Measurements from ENCODE around the gene BBX.
"Not testable (repeated sequence)": the region's sequence is repeated elsewhere in the genome, so short reads cannot be mapped to it uniquely, and the experiment has no call there.

Gene BBX

DNA sequence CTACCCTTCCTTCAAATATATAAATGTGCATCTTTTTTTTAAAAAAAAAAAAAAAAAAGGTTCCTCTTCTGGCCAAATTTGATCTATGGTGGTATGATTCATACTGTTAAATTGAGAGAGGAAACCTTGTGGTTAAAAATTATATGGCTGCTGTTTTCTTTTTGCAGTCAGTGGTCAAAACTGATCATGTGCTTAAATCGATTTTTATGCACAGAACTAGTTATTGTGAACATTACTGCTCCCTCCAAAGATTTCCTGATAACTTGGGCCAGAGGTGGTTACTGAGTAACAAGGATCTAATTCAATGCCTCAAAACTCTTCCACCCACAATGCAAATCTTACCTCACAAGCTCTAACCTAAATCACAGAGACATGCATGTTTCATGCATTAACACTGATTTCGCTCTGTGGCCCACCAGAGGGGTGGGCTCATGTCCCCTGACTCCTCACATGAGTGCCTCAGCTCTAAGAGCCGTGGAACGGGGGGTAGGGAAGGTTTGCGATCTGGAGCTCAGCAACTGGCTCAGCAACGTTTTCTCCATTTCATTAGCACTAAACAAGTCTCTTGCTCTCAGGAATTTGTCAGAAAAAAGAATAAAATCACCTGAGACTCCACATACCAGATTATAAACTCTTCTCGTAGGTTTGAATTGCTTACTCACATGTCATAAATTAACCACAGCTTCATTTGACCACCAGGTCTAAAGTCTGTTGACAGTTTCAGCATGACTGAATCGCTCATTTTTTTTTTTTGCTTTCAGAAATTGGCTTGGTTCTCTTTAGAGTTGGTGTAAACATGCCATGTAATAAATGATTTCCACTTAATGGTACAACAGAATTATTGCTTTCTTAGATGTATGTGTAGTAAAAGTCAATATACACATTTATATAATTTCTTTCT lies 287.7 kb downstream of the BBX start:
- DNase-seq = no peak

DNA sequence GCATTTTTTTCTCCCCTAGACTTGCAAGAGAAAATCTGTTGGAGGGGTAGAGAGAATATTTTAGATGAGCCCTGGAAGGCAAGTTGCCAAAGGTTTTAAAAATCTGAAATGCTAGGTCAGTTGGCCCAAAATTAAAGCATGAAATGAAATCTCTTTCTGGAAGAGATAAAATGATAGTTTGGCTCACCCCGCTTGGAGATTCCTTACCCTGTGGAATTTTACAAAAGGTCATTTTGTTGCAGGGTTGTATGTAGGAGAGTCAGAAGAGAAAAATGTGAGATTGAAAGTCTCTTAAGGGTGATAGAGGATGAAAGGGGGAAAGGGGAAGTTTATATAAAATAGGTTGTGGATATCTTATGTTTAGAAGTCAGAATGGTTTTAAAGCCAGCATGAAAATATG lies 290.3 kb downstream of the BBX start:
- no peak for DNase-seq

DNA sequence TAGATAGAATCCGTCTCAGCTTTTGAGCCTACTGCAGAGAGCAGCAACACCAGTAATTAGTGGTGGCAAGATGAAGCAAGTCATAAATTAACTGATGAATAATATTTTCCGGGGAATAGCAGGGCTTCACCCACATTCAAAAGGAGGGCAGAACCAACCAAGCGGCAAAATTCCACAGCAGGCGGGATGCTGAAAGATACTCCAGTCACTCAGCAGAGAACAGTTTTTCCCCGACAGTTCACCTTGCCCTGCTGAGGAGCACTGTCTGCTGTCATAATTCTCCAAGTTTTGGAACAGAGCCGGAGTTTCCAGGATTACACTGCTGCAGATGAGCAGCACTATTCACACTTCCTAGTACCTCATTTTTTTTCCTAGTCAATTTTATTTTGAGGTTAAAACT lies 293.3 kb downstream of the BBX start:
- no peak for DNase-seq

DNA sequence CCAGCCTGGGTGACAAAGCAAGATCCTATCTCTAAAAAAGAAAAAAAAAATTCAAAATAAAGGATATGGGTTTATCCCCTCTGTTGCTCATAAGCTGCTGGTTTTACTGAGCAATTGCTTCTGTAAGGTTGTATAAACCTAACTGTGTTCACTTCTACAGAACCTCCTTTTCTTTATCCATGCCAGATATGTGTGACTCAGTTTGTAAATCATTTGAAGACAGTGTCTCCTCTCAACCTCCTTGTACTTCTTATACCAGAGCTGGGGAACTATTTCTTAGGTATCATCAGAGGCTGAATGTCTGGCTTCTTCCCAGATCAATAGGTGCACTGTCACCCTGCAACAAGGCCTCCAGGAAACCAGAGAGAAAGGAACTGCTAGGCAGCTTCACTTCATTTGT lies 294.3 kb downstream of the BBX start:
- DNase-seq = no peak

DNA sequence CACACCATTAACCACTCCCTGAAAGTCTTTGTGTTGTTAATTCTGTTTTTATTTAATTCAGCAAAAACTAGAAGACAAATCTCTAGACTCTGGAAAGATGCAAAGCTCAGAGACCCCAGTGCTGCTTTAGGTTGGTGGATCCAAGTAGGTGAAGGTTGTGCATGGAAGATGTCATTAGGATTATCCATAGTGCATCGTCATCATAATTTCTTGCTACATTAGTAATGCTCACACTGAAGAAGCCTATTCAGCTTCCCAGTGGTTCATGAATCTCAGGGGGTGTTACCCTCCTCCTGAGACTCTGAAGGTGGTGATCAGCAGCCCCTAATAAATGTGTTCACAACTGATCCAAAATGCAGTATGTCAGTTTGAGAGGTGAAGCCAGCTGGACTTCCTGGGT lies 295.3 kb downstream of the BBX start:
- DNase-seq = no peak

DNA sequence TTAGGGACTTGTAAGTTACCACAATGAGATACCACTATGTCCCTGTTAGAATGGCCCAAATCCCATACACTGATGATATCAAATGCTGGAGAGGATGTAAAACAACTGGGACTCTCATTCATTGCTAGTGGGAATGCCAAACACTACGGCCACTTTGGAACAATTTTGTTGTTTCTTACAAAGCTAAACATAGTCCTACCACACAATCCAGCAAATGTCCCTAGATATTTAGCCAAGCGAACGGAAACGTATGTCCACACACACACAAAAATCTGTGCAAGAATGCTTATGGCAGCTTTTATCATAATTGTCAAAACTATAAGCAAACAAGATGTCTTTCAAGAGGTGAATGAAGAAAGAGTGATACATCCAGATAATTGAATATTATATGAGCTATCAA lies 296.9 kb downstream of the BBX start:
- DNase-seq = no peak

DNA sequence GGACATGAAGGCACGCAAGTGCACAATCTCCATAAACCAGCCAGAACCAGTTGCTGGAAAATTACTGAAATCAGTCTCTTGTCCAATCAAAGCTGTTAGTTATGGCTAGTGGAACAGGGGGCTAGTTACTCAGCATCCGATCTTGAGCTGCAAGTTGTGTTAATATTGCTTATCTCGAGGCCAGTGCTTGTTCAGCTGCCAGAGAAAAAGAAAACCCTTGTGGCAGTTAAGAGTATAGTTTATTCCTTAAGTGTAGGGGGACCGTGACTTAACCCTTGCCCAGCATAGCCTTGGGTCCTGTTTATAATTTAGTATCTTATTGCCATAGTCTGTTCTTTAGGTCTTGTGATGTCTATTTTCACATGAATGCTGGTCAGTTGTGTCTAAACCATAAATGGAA lies 299.5 kb downstream of the BBX start:
- no peak for DNase-seq

DNA sequence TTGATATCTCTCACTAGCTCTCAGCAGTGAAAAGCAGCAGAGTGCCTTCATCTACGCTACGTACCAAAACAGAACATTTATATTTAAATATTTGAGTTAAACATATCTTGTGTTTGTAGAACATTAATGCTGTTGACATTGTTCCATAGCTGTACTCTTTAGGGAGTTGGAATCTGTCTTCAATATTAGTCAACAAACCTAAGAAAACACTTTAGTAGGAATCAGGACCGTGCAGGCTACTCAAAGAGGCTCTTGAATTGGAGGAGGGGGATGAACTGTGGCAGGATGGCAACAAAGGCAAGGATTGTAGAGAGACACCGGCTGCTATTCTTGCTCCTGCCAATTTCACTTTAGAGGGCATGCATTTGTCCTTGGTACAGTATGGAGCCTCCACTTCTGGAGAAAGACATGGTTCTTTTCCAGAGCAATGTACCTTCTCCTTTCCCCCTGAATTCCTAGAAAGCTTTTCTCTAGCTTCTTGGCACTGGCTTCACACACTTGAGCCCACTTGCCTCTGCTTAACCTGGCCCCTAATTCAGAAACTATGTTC lies 302.1 kb downstream of the BBX start:
- no peak for DNase-seq

DNA sequence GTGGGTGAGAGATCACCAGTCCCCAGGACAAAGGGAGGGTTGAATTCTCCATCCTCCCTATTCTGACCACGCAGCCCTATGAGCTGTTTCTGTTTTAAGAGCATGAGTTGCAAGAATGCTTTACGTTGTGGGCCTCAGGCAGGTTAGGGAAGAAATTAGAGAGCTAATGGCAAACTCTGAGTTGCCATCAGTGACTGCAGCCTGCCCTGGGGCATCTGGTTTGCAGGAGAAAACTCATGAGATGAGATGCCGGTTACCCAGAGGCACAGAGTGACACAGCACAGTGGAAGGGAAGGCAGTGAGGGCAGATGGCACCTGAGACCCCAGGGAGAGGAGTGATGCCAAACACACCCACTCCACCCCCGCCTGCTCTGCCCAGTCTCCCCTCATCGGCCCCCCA lies 302.8 kb downstream of the BBX start:
- no peak for DNase-seq

DNA sequence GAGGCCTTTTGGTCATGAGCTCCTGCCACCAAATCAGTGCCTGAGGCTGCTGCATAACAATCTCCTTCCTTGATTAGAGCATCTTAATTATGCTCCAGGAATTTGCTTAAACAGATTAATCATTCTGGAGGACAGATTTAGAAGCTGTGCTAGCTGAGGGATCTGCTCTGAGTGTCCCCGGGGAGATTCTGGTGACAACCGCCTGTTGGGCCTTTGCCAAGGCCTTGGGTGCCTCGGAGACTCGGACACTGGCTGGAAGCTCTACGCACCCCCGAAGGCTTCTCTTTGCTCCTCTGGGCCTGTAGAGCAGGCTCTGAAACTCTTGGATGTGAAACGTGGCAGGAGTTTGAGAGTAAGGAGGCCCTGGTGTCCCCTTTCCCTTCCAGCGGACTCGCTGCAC lies 304.0 kb downstream of the BBX start:
- no peak for DNase-seq

DNA sequence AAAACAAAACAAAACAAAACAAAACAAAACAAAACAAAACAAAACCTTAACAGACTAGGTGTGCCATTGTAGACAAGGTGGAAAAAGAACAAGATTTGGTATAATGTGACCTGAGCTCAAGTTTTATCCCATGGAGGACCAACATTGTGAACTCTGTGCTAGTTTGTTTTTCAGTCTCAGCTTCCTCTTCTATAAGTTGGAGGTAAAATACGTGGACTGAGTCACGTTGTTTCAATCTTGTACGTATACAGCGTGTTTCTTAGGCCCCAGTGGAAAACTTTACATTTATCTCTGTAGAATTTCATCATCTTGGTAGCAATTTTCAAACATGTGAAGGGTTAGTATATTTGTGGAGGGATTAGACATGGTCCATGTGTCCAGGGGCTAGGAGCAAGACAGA lies 306.4 kb downstream of the BBX start:
- DNase-seq = no peak

DNA sequence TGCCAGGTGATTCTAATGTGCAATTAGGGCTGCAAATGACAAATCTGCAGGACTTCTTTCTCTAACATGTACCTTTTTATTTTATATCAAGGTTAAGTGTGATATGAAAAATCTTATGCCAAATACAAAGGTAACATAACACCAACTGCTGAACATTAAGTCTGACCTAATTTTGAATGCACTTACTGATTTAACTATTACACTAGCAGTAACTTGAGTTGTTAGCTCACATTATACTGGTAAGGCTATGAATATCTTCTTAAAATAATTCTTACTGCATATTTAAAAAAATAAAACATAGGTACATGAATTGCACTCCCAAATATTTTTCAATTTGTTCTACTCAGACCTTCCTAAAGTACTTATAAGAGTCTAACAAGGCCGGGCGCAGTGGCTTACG lies 308.8 kb downstream of the BBX start:
- DNase-seq = no peak

DNA sequence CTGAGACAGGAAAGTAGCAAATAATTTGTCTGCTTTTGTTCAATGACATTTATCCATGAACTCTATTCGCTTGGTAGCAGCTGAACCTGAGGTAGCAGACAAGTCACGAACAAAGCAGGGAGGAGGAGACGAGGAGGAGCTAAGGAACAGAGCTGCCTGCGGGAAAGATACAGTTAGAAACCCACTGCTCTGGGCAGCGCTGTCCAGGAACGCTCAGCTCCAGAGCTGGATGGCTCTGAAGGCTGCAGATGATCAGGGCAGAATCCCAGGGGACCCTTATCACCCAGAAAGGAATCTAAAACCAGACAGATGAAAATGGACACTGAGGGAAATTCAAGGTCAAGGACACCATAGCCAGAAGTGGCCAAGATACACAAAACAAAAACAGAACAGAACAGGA lies 310.3 kb downstream of the BBX start:
- DNase-seq = no peak

DNA sequence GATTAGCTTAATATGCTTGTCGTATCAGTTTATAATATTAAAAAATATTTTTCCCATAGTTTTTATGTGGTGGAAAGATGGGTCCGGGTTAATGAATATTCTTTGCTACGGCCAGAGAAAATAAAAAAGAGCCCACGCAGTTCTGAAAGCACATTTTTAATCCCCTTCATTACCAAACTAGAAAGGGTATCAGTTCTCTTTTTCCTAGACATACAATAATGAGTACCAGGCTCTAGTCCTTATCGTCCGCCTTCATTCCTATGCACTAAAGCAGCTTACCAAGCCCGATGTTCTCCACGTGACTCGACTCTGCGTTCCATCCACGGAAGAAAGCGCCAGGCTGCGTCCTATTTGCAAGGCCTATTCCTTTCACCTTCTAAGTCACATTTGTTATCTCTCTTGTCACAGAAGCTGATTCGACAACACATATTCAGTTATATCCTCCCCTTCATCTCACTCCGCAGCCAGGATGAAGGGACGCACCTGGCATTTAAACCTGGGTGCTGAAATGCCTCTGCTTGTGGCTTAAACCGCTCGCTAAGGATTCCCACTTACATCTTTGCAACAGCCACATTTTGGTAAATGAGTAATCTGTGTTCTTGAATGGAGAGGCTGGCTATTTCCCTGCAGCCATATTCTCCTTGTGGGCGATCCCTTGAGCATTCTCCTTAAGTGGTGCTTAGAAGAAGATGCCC lies 311.1 kb downstream of the BBX start:
- no peak for DNase-seq

DNA sequence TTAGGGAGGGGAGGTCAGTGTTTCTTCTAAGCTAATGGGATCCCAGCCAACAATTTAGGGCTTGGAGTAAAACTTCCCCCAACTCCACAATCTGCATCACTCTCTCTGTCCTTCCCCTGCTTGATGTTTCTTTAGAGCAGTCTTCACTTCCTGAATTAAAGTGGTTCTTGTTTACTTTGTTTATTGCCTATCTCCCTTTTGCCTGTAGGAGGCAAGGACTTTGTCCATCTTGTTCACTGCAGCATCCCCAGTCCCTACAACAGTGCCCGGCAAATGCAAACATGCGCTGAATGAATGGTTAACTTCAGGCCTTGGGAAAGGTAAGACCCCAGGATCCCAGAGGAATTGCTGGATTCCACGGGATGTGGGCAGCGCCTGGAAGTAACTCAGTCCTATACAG lies 312.2 kb downstream of the BBX start:
- not testable (repeated sequence) for DNase-seq

DNA sequence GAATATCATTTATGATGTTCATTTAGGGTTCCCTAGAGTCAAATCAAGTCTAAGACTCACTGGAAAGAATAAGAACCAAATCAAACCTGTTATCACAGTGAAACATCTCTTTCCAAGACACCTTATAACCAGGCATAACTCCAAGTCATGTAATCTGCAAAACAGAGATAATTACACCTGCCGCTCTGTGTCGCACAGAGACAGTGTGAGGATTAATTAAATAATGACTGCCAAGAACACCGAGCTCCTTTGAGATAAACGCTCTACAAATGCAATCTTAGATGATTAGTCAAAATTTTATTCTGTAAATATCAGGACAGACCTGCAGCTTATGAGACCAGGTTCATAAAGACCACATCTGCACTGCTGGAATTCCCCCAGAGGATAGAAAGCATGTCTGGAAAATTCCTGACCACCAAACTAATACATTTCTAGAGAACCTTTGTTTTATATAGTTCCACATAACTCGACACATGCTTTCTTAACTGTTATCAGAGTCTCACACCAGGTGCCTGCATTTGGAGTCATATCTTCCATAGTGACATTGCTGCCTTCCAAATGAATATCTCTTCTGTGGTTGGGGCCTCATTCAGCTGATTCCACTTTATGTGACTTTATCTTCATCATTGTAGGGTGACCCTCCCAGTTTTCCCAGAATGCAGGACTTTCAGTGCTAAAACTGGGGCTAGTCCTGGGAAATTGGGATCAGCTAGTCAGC lies 315.3 kb downstream of the BBX start:
- no peak for DNase-seq

DNA sequence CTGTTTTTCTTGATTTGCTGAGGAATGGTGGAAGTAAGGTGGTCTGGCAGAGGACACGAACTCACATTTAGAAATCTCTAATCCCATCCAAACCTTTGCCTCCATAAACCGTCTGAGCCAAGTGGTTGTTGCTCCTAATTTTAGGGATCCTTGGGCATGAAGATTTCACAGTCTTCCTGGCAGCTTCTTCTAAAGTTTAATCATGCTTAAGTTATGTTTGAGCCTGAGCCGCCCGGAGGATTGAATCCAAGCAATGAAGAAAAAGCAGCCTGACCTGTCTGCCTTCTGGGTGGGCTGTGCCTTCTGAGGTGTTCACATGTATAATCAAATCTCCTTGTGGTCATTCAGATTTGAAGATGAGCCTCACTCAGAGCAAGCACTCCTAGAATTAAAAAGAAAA lies 319.1 kb downstream of the BBX start:
- no peak for DNase-seq

DNA sequence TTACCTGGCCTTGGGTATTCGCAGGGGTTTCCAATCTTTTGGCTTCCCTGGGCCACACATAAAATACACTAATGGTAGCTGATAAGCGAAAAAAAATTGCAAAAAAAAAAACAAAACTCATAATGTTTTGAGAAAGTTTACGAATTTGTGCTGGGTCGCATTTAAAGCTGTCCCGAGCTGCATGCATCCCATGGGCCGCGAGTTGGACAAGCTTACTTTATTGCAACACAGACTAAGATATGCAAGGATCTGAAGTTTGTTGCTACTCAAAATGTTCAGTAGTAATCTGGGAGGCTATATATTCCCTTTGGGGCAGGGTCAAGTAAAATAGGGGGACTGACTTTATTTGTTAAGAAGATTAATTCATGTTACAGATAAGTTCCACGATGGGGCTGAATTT lies 320.2 kb downstream of the BBX start:
- no peak for DNase-seq

DNA sequence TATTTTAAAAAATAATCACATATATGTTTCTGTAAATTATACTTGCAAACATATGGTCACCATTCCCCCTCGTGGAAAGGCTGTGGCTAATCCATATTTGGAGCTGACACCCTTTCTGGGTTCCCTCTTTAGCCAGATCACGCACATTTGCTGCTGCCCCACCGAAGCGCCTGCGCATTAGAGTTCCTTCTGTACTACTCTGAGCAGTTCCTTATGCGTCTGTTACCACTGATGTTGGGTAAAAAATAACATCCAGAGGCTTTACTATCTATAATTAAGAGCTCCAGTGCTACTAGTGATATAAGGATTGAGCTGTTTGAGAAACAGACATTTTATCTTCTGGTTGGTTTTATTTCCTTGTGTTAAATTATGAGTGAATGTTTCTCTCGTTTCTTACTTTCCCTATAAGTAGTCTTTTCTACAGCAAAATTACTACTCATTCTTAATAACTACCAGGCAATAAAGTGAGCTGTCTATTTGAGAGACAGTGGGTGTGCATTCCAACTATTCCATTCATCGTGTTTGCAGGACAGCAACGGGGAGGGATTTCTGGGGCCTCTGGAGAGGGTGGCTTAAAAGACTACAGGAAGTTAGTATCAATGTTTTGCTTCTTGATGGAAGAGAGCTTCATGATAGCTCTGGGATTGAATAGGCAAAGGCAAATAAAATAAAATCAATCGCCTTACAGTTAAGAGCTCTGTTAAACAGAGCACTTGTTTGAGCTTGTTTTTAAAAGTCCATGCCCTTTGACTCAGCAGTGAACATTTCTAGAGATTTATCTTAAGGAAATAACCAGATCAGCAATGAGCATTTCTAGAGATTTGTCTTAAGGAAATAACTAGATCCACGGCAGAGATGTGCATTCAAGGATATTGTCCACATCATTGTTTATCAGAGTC lies 322.9 kb downstream of the BBX start:
- DNase-seq = no peak

DNA sequence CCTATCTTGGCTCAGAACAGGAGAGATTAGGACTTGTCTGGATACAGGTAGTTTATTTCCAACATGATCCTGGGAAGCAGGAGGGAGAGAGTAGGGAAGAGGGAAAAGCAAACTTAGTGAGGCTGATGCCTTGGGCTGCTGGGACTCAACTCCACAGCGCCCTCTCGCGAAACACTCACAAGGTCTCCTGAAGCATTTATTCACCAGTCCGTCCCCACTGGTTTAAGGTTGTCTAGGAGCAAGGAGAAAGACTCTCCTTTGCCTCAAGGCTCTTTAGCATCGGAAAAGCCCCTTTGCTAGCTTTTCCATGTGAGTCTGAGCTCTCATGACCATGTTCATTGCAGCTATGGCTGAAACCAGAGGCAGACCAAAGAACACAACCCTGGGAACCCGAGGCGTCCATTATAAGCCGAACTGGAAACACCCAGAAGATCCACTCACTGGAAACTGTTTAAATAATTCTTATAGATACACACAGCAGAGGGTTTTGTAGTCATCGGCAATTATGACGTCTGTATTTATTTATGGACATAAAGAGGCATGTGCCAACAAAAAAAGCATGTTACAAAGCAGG lies 323.6 kb downstream of the BBX start:
- DNase-seq = peak; percentile 46 to 60

DNA sequence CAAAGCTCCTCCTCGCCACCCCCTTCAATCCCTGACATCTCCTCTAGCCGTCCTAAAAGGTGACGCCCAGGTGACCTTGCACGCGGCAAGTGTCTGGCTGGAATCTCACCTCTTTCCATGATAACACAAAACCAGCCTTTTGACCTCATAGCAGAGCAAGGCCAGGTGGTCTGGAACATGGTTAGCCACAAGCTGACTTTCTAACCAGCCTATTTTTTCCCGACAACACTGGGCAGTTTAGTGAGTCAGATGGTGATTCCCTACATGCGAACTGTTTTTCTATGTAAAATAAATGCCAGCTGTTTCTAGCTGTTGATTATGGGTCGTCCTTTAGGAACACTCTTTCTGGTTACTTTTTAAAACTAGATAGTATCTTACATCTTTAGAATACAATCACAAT lies 325.0 kb downstream of the BBX start:
- DNase-seq = no peak

DNA sequence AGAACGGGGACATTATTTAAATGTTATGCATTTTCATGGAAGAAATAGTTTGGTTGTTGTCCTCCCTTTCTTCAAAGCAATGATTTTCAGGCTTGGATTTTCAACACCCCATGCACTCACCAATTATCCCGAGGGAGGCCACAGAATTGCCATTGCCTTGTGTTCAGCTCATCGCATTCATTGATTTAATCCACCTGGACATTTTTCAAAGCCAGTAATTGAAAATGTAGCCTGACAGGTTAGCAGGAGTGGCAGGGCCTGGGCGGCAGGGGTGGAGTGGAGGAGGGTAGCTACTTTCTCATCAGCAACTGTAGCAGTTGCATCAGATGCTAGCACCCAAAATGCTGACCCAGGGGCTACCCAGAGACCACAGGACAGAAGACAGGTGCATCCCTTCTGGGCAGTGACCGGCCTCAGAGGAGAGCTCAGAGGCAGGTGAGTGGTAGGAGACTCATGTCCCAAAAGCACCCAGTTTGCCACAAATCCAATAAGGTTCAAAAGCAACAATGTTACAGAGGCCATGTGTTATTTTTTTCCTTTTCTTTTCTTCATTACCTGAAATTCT lies 325.7 kb downstream of the BBX start:
- DNase-seq = no peak
